Left renal pelvis (tissue), 4 donors: Measurements from ENCODE around the gene VTCN1. TPM values are rescaled to one million over a fixed set of nuclear protein-coding genes. Genes with fewer than 3 reads are reported as not detected.
"Not testable (repeated sequence)": the region's sequence is repeated elsewhere in the genome, so short reads cannot be mapped to it uniquely, and the experiment has no call there.

ENCODE experiments used
- DNase-seq, 4 donors: peaks; one replicate each; pipeline ENCODE4 v3.0.0-alpha.2; 2013; ENCODE audit warnings: low read depth in 4 of 4, low spot score in 3 of 4
- polyA plus RNA-seq, 4 donors: library from polyadenylated mRNA; unstranded; fragments of 120-200 nt; gene quantifications; one replicate each; pipeline ENCODE4 v1.2.1, GENCODE V29; 2013; ENCODE audit not compliant: insufficient read length in 4 of 4

The VTCN1 gene
- polyA plus RNA-seq, 4 donors: 1.8 to 28.5 (median 16.0) TPM

DNA sequence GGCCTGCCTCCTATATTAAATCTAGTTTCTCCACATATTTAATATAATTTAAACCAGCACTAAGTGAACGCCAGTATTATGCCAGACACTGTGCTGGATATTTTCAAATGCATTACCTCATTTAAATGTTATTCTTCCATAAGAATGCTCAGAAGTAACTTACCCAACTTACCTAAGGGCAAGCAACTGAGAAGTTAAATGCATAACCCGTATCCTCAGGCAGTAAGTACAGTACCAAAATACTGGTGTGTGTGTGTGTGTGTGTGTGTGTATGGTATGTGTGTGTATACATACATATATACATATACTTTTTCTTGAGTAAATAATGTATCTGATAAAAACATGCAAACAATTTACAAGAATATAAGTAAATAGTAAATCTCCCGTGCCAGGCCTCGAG lies 80.2 kb downstream of the VTCN1 start:
- no peak for DNase-seq

DNA sequence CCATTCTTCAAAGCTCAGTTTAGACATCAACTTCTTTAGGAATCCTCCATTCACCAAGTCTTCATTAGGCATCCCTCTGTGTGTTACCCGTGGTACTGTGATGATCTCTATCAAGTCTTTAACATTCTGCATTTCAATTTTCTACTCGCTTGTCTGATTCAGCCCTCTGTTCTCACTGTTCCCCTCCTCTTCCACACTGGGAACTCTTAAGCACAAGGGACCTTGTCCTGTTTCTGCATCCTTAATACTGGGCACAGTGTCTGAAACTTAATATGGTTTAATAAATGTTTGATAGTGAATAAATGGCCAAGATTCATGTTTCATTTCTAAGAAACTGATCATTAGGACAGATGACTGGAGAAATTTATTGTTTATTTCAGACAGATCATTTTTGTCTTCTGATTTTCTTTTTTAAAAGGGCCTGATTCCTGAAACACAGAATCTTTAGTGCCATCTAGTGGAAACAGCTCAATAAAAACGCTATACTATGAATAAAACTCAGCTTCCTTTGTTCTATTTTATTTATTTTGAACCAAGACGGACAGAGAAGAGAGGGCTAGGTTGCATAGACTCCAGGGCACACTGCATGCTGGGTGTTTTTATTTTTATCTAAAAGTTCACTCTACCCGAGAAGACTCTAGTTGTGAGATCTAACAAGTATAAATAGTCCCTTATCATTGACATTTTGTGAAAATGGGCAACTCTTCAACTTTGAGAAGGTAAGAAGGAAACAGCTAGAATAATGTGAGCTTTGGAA lies 82.2 kb downstream of the VTCN1 start:
- peak in 2 of 4 donors; percentile 20 to 33 for DNase-seq

DNA sequence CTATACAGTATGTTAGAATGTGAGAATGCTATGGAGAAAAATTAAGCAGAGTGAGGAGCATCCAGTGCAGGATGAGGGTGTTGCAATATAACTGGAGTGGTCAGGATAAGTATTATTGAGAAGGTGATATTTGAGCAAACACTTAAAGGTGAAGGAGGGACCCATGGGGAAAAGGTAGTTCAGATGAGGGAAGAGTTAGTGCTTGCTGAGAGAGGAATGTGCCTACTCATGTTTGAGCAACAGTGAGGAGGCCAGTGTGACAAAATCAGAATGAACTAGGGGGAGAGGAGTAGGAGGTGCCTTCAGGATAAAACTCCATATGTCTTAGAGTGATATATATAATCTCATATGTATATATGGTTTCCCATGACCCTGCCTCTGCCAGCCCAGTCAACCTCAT lies 82.9 kb downstream of the VTCN1 start:
- no peak for DNase-seq

DNA sequence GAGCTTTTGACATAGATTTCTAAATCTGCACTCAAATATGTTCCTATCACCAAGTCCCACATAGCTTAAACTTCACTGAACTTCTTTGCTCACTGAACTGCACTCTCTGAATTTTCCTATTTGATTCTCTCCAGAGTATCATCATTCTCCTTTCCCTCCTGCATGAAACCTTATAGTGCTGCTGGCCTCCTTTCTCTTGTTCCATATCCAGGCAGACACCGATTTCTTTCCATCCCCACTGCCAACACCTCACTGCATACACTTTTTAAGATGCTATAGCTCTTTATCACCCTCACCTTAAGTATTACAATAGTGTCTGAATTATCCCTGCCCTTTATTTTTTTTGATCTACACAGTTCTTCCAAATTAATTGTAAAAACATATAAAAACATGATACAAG lies 86.1 kb downstream of the VTCN1 start:
- no peak for DNase-seq

DNA sequence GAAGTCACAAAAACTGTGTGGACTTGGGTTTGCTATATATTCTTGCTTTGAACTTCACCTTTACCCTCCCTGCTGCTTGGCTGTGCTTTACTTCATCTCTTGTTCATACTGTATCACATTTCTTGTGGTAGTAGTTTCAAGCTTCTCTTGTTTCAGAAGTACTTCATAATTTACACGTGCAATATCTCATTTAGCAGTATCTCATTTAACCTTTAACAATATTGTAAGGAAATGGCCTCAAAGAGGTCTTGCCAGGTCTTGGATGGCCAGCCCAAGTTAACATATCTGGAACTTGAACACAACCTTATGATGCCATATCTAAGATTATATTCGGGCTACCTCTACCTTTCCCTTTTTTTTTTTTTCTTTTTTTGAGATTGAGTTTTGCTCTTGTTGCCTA lies 87.5 kb downstream of the VTCN1 start:
- no peak for DNase-seq

DNA sequence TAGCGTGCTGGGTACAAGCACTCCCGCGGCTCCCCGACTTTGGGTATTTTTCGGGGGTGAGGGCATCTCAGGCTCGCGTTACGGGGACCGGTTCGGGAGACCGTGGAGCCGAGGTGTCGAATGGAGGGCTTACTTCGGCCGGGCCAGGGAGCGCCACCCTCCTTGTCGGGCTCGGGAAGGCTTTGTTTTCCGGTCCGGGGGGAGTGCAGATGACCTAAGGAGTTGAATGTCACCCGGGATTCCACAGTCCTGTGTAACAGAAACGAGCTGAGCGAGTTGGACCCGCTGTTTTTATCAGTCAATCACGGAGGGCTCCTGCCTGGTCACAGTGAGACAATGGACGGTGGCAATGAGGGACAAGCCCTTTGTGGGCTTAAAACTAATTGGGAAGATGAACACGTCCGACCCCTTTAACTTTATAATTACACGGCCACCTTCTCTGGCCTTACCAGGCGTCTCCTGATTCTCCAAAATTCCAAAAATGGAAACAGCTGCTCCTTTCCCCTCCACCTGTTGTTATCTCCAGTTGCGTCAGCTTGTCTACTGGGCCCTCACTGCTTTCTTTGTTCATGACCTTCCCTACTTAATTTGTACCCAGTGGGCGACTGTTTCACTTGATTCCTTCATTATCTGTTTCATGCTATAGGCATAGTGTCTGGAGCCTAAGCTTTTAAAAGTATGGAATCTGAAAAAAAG lies 88.2 kb downstream of the VTCN1 start:
- DNase-seq: no peak

DNA sequence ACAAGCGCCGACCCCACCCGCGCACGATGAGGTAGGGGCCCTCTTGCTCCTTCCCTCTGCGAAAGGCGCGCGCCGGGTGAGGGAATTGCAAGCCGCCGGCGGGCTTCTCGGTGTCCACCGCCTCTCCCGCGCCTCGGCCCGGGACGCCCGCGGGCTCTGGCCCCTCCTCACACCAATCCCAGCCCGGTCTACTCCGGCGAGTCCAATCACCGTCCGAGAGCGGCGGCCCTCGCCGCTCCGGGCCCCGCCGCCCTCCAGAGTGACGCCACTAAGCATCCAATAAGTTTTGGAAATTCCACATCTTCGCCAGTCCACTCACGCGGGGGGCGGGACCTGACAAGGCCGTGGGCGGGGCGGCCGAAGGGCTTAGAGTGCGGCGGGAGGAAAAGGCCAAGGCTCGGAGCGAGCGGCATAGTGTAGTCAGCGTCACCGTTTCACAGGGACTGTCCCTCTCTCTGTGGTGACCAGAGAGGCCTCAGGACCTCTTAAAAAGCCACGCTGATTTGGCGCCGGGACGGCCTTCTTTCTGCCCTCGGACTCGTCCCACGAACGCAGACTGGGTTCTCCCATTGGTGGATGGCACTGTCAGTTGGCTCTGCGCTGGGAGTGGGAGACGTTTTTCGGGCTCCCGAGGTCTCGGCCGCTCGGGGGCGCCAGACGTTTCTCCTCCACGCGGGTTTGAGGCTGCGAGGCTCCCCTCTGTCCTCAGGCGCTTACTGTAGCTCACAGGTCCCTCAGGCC lies 89.0 kb downstream of the VTCN1 start, which contains the start of gene TRIM45:
Gene TRIM45 (minus strand): TSS at position 161 of the 741 bp plus-strand sequence. CDS start 548 bp downstream, outside the sequence.
- peak; percentile 94 to 96 (median 94) for DNase-seq

DNA sequence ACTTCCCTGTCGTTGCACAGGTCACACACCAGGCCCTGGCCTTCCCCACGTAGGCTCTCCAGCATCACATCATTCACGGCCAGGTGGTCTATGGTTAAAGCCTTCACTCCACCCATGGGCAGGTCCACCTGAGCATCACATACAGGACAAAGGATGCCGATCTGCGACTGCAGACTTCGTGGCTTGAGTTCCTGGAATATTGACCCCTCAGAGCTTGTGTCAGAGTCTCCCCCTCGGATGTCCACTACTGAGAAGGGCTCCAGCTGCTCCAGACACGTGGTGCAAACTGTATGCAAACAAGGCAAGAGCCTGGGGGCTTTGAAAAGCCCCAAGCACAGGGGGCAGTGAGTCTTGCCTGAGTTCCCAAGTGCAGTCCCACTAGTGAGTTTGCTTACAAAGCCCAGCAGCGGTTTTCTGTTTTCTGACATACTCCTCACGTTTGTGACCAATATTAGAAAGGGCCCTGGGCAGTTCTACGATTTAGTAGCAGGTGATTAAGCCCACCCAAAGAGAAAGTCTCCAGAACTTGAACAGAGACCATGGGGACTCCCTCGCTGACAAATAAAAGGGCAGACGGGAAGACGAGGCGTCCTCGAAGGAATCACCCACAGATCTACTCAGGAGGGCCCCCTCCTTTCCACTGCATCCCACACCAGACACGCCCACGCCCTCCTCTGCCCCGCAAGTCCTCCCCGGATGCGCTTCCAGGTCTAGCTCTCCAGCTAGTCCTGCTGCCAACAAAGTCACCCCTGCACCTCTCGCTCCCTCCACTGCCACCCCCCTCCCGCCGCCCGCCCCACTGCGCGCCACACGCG lies 89.7 kb downstream of the VTCN1 start:
- DNase-seq: peak; percentile 12 to 40 (median 30)

DNA sequence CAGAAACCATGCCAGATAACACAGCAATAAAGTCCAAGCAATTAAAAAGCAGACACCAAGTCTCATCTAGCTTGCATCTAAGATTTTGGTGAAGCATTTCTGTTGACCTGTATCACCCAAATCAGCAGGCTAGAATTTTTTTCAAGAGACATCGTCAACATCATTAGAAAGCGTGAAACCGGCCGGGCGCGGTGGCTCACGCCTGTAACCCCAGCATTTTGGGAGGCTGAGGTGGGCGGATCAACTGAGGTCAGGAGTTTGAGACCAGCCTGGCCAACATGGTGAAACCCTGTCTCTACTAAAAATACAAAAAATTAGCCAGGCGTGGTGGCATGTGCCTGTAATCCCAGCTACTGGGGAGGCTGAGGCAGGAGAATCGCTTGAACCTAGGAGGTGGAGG lies 91.6 kb downstream of the VTCN1 start:
- not testable (repeated sequence) for DNase-seq

DNA sequence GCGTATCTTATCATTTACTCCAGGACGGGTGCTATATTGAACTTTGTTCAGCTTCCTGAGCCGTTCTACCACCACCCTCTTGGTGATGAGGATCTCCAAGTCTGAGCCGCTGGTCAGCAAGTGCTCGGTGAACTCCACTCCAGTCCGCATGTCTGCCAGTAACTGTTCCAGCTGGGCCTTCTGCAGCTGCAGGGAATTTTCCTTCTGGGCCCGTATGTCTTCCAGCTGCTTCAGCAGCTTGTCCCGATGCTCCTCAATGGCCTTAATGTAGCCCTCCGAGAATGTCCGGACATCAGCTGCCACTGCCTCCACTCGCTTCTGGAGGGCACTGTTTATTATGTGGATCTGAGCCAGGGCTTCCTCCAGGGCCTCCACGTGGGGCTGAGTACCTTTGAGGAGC lies 92.6 kb downstream of the VTCN1 start:
- no peak for DNase-seq

DNA sequence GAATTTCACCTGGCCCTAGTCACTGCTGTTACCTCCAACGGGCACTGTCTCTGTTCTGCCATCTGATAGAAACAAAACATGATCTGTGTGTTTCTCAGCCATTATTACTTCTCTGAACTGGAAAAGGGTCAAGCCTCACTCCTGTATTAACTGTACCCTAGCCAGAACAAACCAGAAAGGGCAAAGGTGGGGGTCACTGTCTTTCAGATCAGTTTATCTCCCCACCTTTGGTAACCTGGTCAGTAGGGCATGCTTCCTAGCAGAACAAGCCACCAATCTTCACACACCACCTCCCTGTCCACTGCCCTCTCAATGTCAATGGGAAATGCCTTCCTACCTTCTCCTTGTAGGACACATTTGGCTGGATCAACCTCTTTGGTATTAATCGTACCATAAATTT lies 93.0 kb downstream of the VTCN1 start:
- no peak for DNase-seq

DNA sequence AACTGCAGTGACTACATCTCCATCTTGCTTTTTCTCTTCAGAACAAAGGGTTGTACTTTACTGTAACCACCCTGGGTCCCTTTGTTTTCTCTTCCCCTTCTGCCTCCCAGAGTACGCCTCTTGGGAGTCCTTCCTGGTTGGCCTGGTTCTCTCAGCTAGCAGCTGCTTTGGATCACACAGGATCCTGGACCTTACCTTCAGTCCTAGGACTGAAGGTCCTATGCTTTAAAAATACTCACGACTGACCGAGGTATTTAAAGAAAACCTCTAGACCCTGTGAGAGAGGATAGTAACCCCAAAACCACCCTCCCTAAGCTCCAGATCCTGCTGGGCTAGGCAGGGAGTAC lies 94.0 kb downstream of the VTCN1 start:
- no peak for DNase-seq

DNA sequence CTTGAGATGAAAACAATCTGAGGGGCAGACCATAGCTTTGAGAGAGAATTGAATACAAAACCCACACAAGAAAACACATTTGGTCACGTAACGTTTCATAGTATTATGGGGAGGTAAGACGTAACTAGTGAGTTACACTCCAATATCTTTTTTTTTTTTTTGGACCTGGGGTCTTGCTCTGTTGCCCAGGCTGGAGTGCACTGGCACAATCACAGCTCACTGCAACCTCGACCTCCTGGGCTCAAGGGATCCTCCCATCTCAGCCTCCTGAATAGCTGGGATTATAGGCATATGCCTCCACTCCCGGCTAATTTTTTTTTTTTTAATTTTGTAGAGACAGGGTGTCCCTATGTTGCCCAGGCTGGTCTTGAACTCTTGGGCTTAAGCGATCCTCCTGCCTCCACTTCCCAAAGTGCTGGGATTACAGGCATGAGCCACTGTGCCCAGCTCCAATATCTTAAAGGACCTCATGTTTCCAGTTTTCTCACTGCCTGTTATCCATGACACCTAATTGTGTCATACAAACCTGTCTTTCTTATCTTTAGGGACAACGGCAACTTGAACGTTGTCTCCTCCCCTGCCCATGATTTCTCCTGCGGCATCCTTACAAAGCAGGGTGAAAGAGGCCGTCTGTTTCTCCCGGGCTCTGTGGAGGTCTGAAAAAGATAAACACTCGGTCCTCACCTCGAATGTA lies 94.5 kb downstream of the VTCN1 start:
- DNase-seq: no peak

DNA sequence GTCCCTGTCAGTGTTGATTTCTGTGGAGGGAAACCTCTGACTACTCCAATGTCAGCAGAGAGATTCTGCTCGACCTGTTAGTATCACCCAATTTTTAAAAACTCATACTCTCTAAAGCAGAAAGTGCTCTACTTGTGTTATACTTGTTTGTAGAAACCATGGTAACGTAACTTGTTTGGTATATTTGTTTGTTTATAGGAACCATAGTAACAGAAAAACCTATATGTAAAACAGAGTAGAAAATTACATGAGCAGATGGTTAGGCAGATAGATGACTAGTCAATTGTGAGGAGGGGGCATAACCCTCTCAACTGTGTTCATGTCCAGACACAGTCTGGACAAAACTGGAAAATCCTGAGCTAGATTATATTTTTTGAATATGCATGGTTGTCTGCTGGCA lies 95.8 kb downstream of the VTCN1 start:
- DNase-seq: no peak

DNA sequence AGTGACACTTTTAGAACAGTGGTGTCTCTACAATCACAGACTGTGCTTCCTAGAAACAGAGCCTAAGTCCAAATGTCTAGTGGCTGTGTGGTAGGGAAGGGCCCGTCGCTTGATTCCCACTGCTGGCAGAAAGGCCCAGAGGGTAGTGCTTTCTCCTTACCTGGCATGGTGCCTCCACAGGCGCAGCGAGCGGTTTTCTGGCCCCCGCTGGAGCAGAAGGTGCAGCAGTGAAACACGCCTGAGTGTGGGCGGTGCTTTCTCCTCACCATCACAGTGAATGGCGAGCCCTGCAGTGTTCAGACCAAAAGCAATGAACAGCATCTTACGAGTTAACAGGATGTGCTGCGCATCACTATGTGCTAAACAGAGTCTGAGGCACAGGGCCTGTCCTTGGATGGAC lies 97.5 kb downstream of the VTCN1 start:
- no peak for DNase-seq

DNA sequence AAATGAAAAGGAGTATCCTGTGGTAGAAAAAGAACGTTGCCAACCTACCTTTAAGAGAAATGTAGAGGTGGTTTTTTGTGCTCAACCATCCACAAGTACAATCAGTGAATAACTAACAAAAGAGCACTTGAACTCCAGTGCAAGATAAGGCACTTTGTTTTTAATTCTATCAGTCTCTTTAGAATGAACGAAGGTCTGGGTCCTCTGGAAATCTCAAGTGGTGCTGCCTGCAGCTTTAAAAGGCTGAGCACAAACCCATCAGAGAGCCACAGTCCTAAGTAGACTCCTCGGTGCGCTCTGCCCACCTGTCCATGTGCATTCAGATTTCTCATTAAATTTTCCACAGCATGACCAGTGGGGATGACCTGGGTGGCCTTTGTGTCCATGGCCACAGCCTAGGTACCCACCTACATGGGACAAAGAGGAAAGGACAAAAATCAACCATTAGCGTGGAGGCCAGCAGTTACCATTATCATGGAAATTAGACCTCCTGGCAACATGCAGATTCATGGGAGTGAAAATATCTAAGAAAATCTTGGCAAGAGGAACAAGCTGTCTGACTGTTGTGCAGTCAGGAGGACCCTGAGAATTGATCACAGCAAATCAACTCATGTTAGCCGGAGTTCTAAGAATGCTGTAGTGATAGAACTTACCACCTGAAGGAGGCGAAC lies 98.5 kb downstream of the VTCN1 start:
- DNase-seq: no peak

DNA sequence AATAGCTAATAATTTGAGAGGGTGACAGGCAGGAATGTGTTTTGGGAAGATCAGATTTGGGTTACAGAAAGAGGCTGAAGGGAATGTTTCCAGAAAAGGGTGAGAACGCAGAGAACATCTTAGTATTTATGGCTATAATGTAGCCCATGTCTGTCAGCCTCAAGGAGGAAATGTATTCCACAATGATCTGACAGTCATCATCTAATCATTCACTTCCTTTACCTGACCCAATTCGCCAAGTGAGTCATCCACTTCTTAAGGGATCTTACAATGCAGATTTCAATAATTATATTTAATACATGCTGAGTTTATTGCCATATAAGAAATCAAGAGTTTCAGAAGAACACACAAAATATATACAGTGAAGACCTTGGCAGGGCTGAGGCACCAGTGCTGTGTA lies 100.0 kb downstream of the VTCN1 start:
- no peak for DNase-seq

DNA sequence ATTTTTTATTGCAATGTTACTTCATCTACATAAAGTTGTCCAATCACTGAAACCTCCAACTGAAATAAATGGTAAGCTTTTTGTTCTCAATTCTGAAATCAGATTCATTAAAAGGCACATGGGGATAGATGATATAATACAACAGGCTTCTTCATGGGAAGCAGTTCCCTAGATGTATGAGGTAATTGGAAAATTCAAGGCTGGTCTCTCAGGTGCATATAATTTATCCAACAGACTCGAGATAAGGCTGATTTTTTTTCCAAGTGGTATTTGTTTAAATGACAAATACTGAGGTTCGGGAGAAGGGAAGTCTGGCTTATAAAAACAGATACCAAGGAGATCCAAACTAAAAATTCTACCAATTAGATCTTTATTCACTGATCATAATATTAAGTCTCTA lies 103.4 kb downstream of the VTCN1 start:
- no peak for DNase-seq

DNA sequence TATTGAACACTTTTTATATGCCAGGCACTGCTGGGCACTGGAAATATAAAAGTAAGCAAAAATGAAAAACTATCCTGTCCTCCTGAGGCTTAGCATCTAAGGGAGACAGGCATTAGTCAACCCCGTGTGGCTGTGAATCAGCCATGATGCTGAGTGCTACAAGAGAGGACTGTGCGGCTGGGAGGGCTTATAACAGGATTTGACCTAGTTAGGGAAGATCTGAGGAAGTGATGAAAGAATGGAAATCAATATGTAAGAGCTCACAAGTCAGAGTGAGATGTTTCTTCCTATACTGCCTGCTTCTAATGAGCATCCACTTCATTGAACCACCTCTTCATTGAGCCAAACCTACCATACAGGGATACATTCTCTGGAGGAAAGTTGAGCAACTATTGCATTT lies 104.2 kb downstream of the VTCN1 start:
- no peak for DNase-seq

DNA sequence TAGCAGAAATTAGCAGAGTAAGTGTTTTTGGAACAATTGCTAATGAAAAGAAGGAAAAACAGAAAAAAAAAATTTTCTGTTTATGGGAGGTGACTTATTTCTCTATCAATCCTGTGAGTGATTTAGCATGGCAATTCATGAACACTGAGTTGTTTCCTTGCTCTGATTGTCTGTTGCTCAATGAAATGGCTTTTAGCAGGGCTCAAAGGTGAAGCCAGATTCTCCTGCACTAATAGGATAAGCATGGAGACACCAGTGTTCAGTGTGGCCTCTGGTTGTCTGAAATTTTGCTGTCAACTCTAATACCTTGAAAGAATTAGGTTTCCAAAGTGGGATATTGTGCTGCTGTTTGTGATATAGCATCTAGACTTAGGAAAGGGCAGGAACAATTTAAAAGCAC lies 105.0 kb downstream of the VTCN1 start:
- no peak for DNase-seq
